Loucy (cell line): ENCODE measurements around the gene PKIB.

Source experiments
- H2AFZ ChIP-seq: fragments of 200-600 bp; sonication (generic); 2 replicates; pipeline ENCODE4 v1.6.0; 2016; ENCODE audit warnings: antibody characterized with exemption, mild to moderate bottlenecking, low read length, moderate library complexity
- H3F3A ChIP-seq: fragments of 200-600 bp; 2 replicates; pipeline ENCODE4 v1.6.0; 2016; ENCODE audit warnings: antibody characterized with exemption, low read depth, mild to moderate bottlenecking
- H3K27me3 ChIP-seq: fragments of 200-600 bp; sonication (generic); 2 replicates; pipeline ENCODE4 v1.6.1; 2014; ENCODE audit warnings: low read length, mild to moderate bottlenecking; ENCODE audit not compliant: insufficient read depth, poor library complexity, severe bottlenecking
- H3K36me3 ChIP-seq: fragments of 200-600 bp; sonication (generic); 2 replicates; pipeline ENCODE4 v1.6.1; 2016; ENCODE audit warnings: low read length; ENCODE audit not compliant: insufficient read depth
- H3K4me1 ChIP-seq: fragments of 200-600 bp; sonication (generic); 2 replicates; pipeline ENCODE4 v1.5.1; 2014; ENCODE audit warnings: low read length, mild to moderate bottlenecking; ENCODE audit not compliant: insufficient read depth, poor library complexity, severe bottlenecking
- H3K4me2 ChIP-seq: fragments of 200-600 bp; sonication (generic); 2 replicates; pipeline ENCODE4 v1.6.0; 2014; ENCODE audit warnings: antibody characterized with exemption, low read length, low read depth, mild to moderate bottlenecking; ENCODE audit not compliant: poor library complexity, severe bottlenecking
- H3K4me3 ChIP-seq: fragments of 200-600 bp; sonication (generic); 2 replicates; pipeline ENCODE4 v1.5.1; 2014; ENCODE audit warnings: low read length, mild to moderate bottlenecking, mixed read lengths; ENCODE audit not compliant: poor library complexity, severe bottlenecking
- H3K79me2 ChIP-seq: fragments of 200-600 bp; sonication (generic); 2 replicates; pipeline ENCODE4 v1.6.1; 2014; ENCODE audit warnings: low read length; ENCODE audit not compliant: insufficient read depth
- H3K9ac ChIP-seq: fragments of 200-600 bp; sonication (generic); 2 replicates; pipeline ENCODE4 v1.6.0; 2014; ENCODE audit warnings: mild to moderate bottlenecking, low read depth, low read length, moderate library complexity; ENCODE audit not compliant: poor library complexity, severe bottlenecking
- H3K9me2 ChIP-seq: fragments of 200-600 bp; sonication (generic); replicated peaks from 2 replicates; pipeline ENCODE4 v1.6.1; 2016; ENCODE audit warnings: low read depth, low read length, mixed read lengths
- H3K9me3 ChIP-seq: fragments of 200-600 bp; sonication (generic); 2 replicates; pipeline ENCODE4 v1.6.1; 2014; ENCODE audit warnings: mild to moderate bottlenecking, antibody characterized with exemption, low read length, low read depth; ENCODE audit not compliant: insufficient read depth
- H4K20me1 ChIP-seq: fragments of 200-600 bp; sonication (generic); 2 replicates; pipeline ENCODE4 v1.6.0; 2014; ENCODE audit warnings: antibody characterized with exemption, low read length, mild to moderate bottlenecking; ENCODE audit not compliant: insufficient read depth, poor library complexity, severe bottlenecking
- CTCF ChIP-seq: fragments of 200-600 bp; sonication (generic); conservative IDR thresholded peaks from 2 replicates; pipeline ENCODE4 v1.5.1; 2014; ENCODE audit warnings: mild to moderate bottlenecking, antibody characterized with exemption, low read length
- EZH2phosphoT487 ChIP-seq: fragments of 200-600 bp; IDR thresholded peaks from 2 replicates; pipeline ENCODE4 v1.6.1; 2018; ENCODE audit warnings: antibody characterized with exemption, mild to moderate bottlenecking, moderate library complexity, borderline replicate concordance

Gene PKIB

DNA sequence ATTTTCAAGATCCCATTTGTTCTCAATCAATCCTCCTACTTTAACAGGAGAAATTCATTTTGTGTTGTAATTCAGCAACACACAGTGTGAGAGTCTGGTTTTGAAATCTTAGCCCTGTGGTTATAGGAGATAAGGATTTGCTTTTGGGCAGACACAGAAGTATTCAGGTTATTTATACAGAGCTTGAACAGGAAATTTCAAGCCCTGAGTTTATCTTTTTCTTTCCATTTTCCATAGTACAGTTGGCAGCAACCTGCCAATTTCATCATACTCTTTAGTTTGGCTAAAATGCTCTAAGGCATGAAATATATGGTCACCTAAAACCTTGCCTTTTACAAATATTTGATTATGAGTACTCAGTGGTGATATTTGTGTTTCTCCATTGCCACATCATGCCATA is 41.4 kb downstream of the PKIB start:
- Histone ChIP-seq H3K4me3 (no peak overlapping the region), H3K27me3 (no peaks in the 10 kb centered on the region), H2AFZ (no peak overlapping the region), H3K9ac (no peak overlapping the region), H3K4me2 (no peak overlapping the region), H3K79me2 (no peaks in the 10 kb centered on the region), H3F3A (no peaks in the 10 kb centered on the region), H3K4me1 (no peaks in the 10 kb centered on the region), H4K20me1 (no peaks in the 10 kb centered on the region), H3K9me2 (no peaks in the 10 kb centered on the region), H3K36me3 (no peaks in the 10 kb centered on the region), H3K9me3 (no peaks in the 10 kb centered on the region)
- no peak for TF ChIP-seq CTCF
- no peak for TF ChIP-seq EZH2phosphoT487

- Histone ChIP-seq H3K36me3 (no peaks in the 10 kb centered on the region), H3K27me3 (no peaks in the 10 kb centered on the region), H3K9me2 (no peaks in the 10 kb centered on the region), H3K79me2 (no peaks in the 10 kb centered on the region), H2AFZ (no peak overlapping the region), H4K20me1 (no peaks in the 10 kb centered on the region), H3K9me3 (no peaks in the 10 kb centered on the region), H3K4me1 (no peaks in the 10 kb centered on the region), H3K9ac (no peak overlapping the region), H3K4me2 (no peak overlapping the region), H3F3A (no peaks in the 10 kb centered on the region), H3K4me3 (no peak overlapping the region)
- no peak for TF ChIP-seq EZH2phosphoT487
- no peak for TF ChIP-seq CTCF
Measured at GRCh38 chr6:122652431-122652830, 42.2 kb downstream of the PKIB start.

DNA sequence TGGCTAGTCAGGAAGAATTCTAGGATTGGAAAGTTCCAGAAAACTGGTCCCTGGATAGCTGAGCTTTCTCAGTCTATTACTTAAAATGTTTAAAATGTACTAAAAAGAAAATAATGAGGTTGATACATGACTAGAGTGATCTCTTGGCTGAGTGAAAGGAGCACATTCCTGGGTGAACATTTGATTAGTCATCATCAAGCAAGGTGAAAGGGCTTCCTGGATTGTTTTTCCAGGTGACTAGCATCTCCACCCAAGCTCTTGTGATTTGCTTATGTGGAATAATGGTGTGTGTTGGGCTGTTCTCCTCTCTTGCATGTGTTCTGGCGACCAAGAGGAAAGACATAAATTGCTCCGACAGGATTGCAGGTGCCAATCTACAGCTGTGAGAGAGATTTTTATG is 42.9 kb downstream of the PKIB start:
- no peaks in the 10 kb centered on the region for H3K79me2 ChIP-seq
- no peaks in the 10 kb centered on the region for H3K9me2 ChIP-seq
- H3K4me3 ChIP-seq = no peak overlapping the region
- no peaks in the 10 kb centered on the region for H3K36me3 ChIP-seq
- no peak overlapping the region for H2AFZ ChIP-seq
- H3K9ac ChIP-seq = no peak overlapping the region
- TF ChIP-seq CTCF (no peak), EZH2phosphoT487 (no peak)
- H3K4me1 ChIP-seq = no peaks in the 10 kb centered on the region
- H4K20me1 ChIP-seq = no peaks in the 10 kb centered on the region
- H3K9me3 ChIP-seq = no peaks in the 10 kb centered on the region
- H3K27me3 ChIP-seq = no peaks in the 10 kb centered on the region
- no peak overlapping the region for H3K4me2 ChIP-seq
- H3F3A ChIP-seq = no peaks in the 10 kb centered on the region
